ENCODE data around the gene UBE2M. TPM values are rescaled to one million over a fixed set of nuclear protein-coding genes. Genes with fewer than 3 reads are reported as not detected.
"Not testable (repeated sequence)": the region's sequence is repeated elsewhere in the genome, so short reads cannot be mapped to it uniquely, and the experiment has no call there.

The UBE2M gene
- total RNA-seq, result 116 TPM
- long read RNA-seq, transcript UBE2M-201 (6 exons, 1,508 nt), result major isoform, 267 of 275 reads
- long read RNA-seq, partial matches to known transcripts, result 3 of 275 reads
- long read RNA-seq, other reads (novel, unspliced or antisense), result 5 of 275 reads

DNA sequence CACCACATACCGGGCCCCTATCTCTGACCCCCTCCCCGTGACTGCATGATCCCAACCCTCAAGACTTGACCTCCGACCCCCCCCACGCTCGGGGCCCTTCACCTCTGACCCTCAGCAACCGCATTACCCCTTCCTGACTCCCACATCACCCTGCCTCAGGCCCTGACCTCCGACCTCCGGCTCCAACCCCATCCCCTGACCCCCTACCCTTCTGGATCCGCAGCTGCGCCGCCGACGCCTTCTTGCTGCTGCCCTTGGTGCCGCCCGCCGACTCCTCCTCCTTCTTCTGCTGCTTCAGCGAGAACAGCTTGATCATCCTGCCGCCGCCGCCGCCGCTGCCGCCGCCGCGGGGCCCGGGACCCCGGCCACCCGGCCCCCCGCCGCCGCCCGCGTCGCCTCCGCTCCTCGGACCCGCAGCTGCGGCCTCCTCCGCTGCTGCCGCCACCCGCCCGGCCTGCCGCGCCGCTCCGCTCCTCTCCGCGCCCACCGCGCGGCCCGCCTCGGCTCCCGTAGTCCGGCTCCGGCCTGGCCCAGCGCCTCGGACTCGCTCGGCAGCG is at the start of gene UBE2M:
UBE2M (minus strand) TSS at position 546 of the 557 bp plus-strand sequence; CDS start at position 316, 230 bp downstream.
- DNase-seq, result peak; percentile 81
- no peak for ATAC-seq (ENCODE audit: poor library complexity)
- intact Hi-C loops (cut with DNase I), result no loop called here

DNA sequence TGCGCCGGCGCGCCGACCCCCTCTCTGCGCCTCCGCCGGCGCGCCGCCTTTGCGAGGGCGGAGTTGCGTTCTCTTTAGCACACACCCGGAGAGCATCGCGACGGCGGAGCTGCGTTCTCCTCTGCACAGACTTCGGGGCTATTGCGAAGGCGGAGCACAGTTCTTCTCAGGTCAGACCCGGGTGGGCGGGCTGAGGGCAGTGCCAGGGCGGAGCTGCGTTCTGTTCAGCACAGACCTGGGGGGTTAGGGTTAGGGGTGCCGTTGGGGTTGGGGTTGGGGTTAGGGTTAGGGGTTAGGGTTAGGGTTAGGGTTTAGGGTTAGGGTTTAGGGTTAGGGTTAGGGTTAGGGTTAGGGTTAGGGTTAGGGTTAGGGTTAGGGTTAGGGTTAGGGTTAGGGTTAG is 48.8 kb upstream of the UBE2M start:
- ATAC-seq (ENCODE audit: poor library complexity); DNase-seq; intact Hi-C loops (cut with DNase I): not testable (repeated sequence)

DNA sequence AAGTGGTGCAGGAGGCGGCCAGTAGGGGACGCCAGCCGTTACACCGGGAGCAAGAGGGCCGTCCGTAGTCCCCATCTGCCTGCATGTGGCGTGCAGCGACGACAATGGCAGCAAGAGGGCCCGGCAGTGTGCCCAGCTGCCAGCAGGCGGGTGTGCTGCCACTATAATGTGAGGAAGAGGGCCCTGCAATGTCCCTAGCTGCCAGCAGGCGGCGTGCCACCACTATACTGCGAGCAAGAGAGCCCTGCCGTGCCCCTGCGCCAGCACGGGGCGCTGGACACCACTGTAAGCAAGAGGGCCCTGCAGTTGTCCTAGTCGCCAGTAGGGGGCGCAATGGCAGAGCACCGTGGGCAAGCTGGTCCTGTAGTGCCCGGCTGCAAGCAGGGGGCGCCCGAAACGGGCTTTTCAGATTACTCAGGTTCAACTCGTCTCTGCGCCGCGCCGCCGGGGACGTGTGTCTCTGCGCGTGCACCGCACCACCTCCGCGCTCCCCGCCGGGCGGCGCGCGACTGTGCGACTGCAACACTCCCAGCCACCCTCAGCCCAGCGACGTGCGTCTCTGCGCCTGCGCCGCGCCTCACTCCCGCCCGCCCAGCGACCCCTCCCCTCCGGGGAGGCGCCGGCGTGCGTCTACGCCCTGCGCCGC is 48.0 kb upstream of the UBE2M start:
- ATAC-seq (ENCODE audit: poor library complexity); intact Hi-C loops (cut with DNase I); DNase-seq: not testable (repeated sequence)

DNA sequence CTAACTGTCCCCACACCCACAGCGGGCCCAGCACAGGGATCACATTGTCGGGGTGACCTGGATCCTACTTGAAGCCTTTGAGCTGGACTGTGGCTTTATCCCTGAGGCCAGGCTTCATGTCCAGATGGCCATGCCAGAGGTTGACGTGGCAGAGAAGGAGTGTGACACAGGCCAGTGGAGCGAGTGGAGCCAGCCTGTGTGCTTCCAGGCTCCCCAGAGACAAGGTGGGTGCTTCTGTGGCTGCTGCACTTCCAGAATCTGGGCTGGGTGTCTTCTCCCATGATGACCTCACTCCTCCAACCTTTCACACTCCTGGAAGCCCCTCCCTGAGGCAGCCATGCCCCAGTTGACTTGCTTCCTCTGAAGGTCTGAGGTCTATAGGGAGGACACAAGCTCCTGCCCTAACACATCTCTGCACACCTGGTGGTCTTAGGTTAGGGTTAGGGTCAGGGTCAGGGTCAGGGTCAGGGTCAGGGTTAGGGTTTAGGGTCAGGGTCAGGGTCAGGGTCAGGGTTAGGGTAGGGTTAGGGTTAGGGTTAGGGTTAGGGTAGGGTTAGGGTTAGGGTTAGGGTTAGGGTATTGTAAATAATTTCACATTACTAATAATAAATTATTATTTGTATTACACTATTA is 27.8 kb upstream of the UBE2M start:
- ATAC-seq (ENCODE audit: poor library complexity), result no peak
- DNase-seq, result no peak
- intact Hi-C loops (cut with DNase I), result no loop called here

DNA sequence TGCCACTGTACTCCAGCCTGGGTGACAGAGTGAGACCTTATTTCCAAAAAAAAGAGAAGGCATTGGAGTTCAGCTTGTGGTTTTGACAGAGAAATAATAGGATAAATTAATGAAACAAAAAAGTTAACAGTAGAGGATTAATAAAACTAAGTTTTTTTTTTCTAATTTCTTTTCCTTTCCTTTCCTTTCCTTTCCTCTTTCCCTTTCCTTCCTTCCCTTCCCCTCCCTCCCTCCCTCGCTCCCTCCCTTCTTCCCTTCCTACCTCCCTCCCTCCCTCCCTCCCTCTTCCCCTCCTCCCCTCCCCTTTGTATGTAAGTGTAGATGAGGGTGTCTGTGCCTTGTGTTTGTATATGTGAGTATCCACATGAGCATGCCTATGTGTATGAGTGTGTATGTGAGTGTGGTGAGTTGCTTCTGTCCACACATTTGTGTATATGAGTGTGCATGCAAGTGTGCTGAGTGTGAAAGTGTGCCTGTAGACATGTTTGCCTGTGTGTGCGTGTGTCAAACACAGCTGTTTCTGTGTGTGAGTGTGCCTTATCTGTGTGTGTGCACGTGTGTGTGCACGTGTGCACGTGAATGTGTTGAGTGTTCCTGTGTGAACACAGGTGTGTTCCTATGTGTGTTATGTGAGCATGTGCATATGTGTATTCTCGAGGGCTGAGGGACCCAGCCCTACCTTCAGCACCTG is 27.2 kb upstream of the UBE2M start:
- intact Hi-C loops (cut with DNase I), result no loop called here
- no peak for DNase-seq
- no peak for ATAC-seq (ENCODE audit: poor library complexity)

DNA sequence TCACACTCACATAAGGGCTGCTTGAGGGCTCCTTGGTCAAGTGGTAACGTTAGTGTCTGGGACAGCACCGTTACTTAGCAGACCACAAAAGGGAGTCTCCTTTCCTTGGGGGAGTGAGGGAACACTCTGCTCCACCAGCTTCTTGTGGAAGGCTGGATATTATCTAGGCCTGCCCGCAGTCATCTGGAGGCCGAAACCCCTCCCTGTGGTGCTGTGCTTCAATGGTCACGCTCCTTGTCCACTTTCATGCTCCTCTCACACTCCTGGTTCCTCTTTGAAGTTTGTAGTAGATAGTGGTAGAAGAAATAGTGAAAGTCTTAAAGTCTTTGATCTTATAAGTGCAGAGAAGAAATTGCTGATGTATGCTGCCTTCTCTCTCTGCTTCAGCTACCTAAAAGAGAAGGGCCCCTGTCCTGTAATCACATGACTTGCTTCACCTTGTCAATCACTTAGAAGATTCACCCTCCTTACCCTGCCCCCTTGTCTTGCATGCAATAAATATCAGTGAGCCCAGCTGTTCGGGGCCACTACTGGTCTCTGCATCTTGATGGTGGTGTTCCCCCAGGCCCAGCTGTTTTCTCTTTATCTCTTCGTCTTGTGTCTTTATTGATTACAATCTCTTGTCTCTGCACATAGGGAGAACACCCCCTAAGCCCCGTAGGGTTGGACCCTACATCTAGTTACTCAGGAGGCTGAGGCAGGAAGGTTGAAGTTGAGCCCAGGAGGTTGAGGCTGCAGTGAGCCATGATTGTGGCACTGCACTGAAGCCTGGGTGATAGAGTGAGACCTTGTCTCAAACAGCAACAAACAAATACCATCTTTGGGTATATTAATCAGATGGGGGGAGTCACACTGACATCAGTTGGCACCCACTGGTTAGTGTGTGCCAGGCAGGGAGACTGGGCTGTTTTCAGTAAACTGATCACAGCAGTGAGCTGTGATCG is 26.4 kb upstream of the UBE2M start:
- DNase-seq, result no peak
- intact Hi-C loops (cut with DNase I), result no loop called here
- no peak for ATAC-seq (ENCODE audit: poor library complexity)

DNA sequence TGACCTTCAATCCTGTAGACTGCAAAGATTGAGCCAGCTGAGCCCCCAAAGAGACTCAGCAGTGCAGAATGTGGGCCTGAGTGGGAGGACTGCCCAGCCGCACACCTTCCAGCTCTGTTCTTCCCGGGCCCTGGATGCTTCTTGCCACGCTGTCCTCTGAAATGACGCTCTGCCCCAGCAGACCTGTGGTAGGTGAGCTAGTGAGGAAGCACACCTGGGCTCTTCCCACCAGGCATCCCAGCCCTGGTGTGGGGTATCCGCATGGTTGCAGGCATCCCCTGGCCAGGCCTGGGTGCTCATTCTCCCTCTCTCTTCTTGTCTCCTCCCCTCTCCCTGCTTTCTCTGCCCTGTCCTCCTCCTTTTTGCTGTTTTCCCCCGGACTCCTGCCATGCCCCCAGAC is 24.6 kb upstream of the UBE2M start:
- DNase-seq (no peak), ATAC-seq (ENCODE audit: poor library complexity) (no peak)
- intact Hi-C loops (cut with DNase I), result no loop called here

DNA sequence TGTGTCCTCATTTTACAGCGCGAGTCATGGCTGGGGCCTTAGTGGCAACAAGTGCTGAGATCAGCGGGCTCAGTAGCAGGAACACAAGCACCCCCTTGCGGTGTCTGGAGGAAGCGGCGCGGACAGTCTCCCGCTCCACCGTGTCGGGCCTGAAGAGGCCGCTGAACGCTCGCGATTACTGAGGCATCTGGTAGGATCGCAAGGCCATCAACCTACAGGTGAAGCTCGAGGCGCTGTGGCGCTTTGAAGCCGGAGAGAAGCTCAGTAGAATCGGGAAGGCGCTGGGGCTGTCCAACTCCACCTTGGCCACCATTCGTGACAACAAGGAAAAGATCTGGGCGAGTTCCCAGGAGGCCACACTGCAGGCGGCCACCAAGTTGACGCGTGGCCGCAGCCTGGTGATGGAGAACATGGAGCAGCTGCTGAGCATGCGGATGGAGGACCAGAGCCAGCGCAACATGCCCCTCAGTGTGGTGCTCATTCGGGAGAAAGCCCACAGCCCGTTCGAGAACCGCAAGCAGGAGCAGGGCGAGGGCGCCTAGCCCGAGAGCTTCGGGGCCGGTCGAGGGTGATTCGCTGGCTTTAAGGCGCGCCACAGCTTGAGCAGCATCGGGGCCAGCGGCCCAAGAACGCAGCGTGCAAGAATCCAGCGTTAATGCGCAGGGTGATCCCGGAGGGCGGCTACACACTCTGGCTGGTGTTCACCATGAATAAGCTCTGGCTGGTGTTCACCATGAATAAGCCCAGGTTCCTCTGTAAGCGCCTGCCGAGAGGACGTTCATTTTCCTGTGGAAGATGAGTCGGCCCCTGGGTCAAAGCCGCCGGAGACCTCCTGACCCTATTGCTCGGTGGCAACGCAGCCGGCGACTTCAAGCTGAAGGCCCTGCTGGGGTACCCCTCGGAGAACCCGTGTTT is 23.1 kb upstream of the UBE2M start:
- peak; percentile 93 for DNase-seq
- intact Hi-C loops (cut with DNase I), result no loop called here
- peak; percentile 94 for ATAC-seq (ENCODE audit: poor library complexity)

DNA sequence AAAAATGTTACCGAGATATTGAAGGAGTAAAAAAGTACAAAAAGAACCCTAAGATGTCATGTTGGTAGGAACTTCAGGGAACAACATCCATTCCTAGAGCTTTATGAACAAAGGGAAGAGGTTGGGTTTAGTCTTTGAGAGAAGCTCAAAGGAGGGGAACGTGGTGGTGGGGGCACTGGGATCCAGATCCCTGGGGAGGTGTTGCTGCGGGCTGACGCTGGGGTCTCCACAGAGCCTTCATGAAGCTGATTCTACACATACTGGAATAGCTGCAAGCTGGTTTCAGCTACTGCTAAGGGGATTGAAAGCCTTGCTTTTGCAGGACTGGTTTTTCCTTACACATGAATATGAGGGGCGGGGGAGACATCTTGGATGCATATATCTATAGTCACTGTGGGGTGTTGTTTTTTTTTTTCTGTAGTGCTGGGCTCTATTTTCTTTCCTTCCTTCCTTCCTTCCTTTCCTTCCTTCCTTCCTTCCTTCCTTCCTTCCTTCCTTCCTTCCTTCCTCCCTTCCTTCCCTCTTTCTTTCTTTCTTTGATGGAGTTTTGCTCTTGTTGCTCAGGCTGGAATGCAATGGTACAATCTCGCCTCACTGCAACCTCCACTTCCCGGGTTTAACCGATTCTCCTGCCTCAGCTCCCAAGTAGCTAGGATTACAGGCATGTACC is 21.2 kb upstream of the UBE2M start:
- intact Hi-C loops (cut with DNase I), result no loop called here
- no peak for ATAC-seq (ENCODE audit: poor library complexity)
- DNase-seq, result no peak

DNA sequence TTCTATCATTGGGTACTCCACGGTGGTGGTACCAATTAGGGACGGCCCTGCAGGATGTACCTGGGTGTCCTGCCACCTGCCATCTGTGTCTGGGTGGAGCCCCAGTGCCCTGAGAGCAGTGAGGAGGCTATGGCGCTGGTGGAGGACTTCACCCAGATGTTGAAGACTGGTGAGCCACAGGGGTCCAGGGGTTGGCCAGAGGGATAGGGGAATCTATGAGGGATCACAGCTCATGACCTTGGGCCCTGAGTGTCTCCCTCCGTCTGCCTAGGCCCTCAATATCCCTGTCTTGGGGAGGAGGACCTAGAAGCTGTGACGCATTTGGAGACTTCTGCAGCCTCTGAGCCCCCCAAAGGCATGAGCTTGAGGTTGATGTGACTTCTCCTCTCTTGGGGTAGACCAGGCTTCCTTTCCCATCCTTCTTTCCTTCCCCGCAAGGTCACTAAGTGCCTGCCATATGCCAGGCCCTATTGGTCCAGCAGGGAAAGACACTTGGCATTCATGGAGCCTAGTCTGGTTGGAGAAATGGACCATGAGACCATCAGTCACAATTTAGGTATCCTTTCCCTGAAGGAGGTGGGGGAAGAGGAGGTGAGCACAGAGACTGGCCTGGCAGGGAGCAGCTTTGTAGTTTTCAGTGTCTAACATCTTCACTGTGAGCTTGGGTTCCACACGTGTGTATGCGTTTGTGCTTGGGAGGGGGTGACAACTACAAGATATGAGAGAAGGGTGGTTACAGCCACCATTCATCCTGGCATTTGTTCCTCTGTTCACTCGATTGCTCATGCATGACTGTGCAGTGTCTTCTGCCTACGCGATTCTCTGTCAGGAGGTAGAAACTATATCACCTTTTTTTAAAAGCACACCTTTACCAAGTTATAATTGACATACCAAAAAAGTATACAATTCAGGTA is 19.9 kb upstream of the UBE2M start:
- ATAC-seq (ENCODE audit: poor library complexity) (no peak), DNase-seq (no peak)

DNA sequence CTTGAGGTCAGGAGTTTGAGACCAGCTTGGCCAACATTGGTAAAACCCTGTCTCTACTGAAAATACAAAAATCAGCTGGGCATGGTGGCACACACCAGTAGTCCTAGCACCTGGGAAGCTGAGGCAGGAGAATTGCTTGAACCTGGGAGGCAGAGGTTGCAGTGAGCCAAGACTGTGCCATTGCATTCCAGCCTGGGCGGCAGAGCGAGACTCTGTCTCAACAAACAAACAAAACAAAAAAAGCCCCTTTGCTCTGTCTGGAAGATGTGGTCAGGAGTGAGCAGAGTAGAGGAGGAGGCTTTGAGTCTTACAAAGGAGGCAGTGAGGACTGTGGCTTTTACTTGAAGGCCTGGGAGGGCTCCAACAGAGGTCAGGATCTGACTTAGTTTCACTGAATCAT is 19.2 kb upstream of the UBE2M start:
- intact Hi-C loops (cut with DNase I); ATAC-seq (ENCODE audit: poor library complexity); DNase-seq: not testable (repeated sequence)

More for the DNA sequence above, 19.9 kb upstream of the UBE2M start:
- intact Hi-C loops (cut with DNase I), result no loop called here

DNA sequence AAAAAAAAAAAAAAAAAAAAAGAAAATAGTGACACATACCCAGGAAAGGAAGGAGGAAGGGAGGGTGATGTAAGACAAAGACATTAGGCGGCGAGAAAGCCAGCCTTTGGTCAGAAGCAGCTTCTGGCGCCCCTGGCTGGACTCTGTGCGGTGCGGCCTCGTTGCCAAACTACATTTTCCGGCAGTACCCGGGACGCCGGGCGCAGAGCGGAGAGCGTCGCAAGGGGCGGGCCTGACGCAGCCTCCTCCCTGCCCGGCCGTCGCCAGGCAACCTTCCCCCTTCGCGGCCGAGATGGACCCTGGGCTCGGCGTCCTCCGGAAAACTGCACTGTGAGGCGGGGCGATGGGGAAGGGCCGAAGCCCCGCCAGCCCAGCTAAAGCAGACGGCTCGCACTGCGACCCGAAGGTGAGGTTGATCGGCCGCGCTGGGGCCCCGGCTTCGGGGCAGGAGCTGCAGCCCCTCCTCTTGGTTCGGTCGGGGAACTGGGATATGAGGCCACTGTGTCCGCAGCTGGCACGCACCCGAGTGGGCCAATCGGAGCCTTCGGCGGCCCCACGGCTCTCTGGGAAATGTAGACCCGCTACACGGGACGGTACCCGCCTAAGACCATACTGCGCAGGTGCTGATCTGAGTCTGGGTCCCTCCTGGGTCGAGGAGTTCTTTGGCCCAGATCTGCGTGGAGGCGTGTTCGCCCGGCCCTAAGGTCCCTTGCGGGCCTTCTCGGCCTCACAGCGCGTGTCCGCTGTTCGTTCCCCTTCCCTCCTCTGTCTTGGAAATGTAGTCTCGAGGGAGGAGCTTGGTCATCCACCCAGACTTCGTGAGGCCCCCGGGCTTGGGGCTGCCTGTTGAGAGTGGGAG is 17.0 kb upstream of the UBE2M start:
- DNase-seq (peak; percentile 95), ATAC-seq (ENCODE audit: poor library complexity) (peak; percentile 77)
- intact Hi-C loops (cut with DNase I), result no loop called here

DNA sequence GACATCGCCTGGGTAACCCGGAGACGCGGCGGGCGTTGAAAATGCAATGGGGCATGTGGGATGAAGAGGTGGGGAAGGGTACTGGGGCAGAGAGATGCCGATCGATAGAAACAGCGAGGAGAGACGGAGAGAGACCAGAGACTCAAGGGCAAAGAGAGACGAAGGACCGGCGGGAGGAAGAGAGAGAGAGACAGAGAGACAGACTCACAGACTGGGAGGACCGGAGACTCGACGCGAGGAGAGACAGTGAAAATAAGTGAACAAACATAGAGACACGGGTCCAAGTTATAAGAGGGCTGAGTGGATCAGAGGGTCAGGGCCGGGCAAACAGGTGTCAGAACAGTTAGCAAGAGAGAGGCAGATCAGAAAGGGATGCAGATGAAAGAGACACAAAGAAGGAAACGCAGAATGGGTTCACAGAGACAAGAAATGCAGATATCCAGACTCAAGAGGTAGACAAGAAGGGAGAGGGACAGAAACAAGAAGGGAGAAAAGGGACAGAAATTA is 15.3 kb upstream of the UBE2M start:
- intact Hi-C loops (cut with DNase I), result no loop called here
- no peak for DNase-seq
- ATAC-seq (ENCODE audit: poor library complexity), result no peak

DNA sequence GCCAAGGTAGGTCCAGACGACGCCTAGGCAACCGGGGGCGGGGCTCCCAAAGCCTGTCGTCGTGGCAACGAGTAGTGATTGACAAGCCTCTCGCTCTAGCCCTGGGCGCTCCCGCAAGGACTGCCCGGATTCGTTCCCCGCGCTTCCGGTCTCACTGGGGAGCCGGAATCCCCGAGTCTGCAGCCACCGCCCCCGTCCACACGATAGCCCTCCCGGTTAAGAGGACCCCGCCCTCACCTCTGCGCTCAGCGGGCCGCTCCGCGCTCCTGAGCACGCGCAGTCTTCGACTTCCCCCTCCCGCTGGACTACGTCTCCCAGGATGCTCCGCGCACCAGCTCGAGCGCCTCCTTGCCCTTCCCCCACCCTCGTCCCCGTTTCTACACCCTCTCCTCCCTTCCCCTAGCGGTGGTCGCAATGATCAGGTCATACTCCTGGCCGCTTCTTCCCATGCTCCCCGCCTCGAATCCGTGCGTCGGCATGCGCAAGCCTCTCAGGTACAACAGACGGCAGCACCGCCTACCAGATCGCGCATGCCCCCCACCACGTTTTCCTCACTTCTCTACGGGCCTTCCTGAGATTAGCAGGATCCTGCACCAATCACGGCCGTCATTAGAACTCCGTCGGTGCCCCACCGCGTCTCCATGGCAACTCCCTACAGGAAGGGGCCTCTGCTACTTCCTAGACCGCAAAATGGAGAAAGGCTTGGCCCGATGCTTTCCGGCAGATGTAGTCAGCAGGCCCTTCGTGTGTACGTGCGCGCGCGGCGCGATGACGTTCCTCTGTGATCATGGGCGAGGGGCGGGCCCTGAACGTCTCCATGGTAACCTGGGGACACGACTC is 14.6 kb upstream of the UBE2M start, which contains the start of gene MZF1:
MZF1 (minus strand) TSS at position 518 of the 840 bp plus-strand sequence. CDS start 1,946 bp downstream, outside the sequence.
- intact Hi-C loops (cut with DNase I), result no loop called here
- DNase-seq (peak; percentile 100), ATAC-seq (ENCODE audit: poor library complexity) (peak; percentile 76)
